Measurements from ENCODE around the gene FAM20C.

GRCh38 chr7:155469-155900 lies 36.9 kb upstream of the FAM20C start:
- TF ChIP-seq CTCF (IDR thresholded peaks at IDR 0.05): no peak
- TF ChIP-seq POLR2AphosphoS5 (IDR thresholded peaks at IDR 0.05): no peak
- no peak for TF ChIP-seq POLR2A (IDR thresholded peaks at IDR 0.05)
- TF ChIP-seq EP300 (IDR thresholded peaks at IDR 0.05): no peak

Measured in suprapubic skin (tissue), 4 donors.